K562 (cell line): ENCODE results near the gene MED28. TPM values are rescaled to one million over a fixed set of nuclear protein-coding genes. Genes with fewer than 3 reads are reported as not detected.

Source experiments
- BDP1 ChIP-seq: IDR thresholded peaks from 3 replicates; pipeline ENCODE4 v1.6.1; 2011; ENCODE audit not compliant: insufficient read length, insufficient read depth
- BRCA1 ChIP-seq, 2 experiments: fragments of 450-650 bp in 1 of 2; sonication (generic) in 1 of 2; formaldehyde crosslinking in 1 of 2; IDR thresholded peaks; 2 replicates each; pipeline versions ENCODE4 v1.5.0 to v1.6.1; 2017 to 2020; ENCODE audit warnings: mild to moderate bottlenecking in 1 of 2, missing genetic modification reagents in 1 of 2
- CBFB ChIP-seq: sonication (generic); formaldehyde crosslinking; IDR thresholded peaks from 2 replicates; pipeline ENCODE4 v1.4.0; 2020; ENCODE audit warnings: mild to moderate bottlenecking, missing genetic modification reagents
- CBX3 ChIP-seq, 2 experiments: IDR thresholded peaks; 1 replicate in 1 of 2; 2 replicates in 1 of 2; pipeline ENCODE4 v1.6.1; 2012; ENCODE audit warnings: inconsistent platforms in 2 of 2, low read length in 2 of 2, borderline replicate concordance in 1 of 2, control low read depth in 1 of 2
- CEBPB ChIP-seq: fragments of 450-650 bp; IDR thresholded peaks from 2 replicates; pipeline ENCODE4 v1.6.1; 2016; ENCODE audit warnings: missing genetic modification characterization, missing compliant biosample characterization
- EGR1 ChIP-seq: fragments of 450-650 bp; conservative IDR thresholded peaks from 2 replicates; pipeline ENCODE4 v1.6.1; 2017; ENCODE audit warnings: mild to moderate bottlenecking
- FOXP1 ChIP-seq: sonication (generic); formaldehyde crosslinking; IDR thresholded peaks from 2 replicates; pipeline ENCODE4 v1.8.0; 2022; ENCODE audit warnings: mild to moderate bottlenecking, missing genetic modification reagents
- HES1 ChIP-seq: fragments of 450-650 bp; IDR thresholded peaks from 2 replicates; pipeline ENCODE4 v1.6.1; 2016; ENCODE audit warnings: low read depth, mild to moderate bottlenecking, moderate library complexity
- HMG20A ChIP-seq: fragments of 450-650 bp; formaldehyde crosslinking; conservative IDR thresholded peaks from 2 replicates; pipeline ENCODE4 v1.4.0; 2020; ENCODE audit warnings: mild to moderate bottlenecking, mixed read lengths
- MTA3 ChIP-seq: fragments of 450-650 bp; formaldehyde crosslinking; IDR thresholded peaks from 2 replicates; pipeline ENCODE4 v1.6.1; 2017; ENCODE audit warnings: mild to moderate bottlenecking, borderline replicate concordance
- NR2C2 ChIP-seq, 2 experiments: fragments of 200-800 bp in 1 of 2; sonication (Bioruptor generic) in 1 of 2; sonication (generic) in 1 of 2; formaldehyde crosslinking in 1 of 2; IDR thresholded peaks; 2 replicates each; pipeline versions ENCODE4 v1.6.1 to v1.8.0; 2016 to 2022; ENCODE audit warnings: mild to moderate bottlenecking in 1 of 2, missing compliant biosample characterization in 1 of 2, missing genetic modification characterization in 1 of 2, missing genetic modification reagents in 1 of 2
- PML ChIP-seq: IDR thresholded peaks from 2 replicates; pipeline ENCODE4 v1.6.1; 2012; ENCODE audit warnings: low read length, inconsistent platforms
- POLR2A ChIP-seq: fragments of 450-650 bp; conservative IDR thresholded peaks from 2 replicates; pipeline ENCODE4 v1.6.1; 2016
- POLR2B ChIP-seq: fragments of 450-650 bp; IDR thresholded peaks from 2 replicates; pipeline ENCODE4 v1.6.1; 2018; ENCODE audit warnings: low read depth; ENCODE audit not compliant: partially characterized antibody
- POLR3G ChIP-seq: IDR thresholded peaks from 2 replicates; pipeline ENCODE4 v1.6.1; 2011; ENCODE audit not compliant: insufficient read length, insufficient replicate concordance; ENCODE audit errors: extremely low read depth
- SMARCE1 ChIP-seq: fragments of 450-650 bp; IDR thresholded peaks from 2 replicates; pipeline ENCODE4 v1.7.1; 2016; ENCODE audit warnings: mild to moderate bottlenecking
- SNRNP70 ChIP-seq: fragments of 200-400 bp; formaldehyde crosslinking; optimal IDR thresholded peaks from 2 replicates; pipeline ENCODE3; 2017; ENCODE audit warnings: low read depth, low read length
- TAF15 ChIP-seq: fragments of 200-400 bp; formaldehyde crosslinking; IDR thresholded peaks from 2 replicates; pipeline ENCODE4 v1.6.1; 2017; ENCODE audit warnings: mild to moderate bottlenecking, low read depth, low read length, moderate library complexity
- TAF9B ChIP-seq: fragments of 450-650 bp; IDR thresholded peaks from 2 replicates; pipeline ENCODE4 v1.6.1; 2018; ENCODE audit warnings: mild to moderate bottlenecking; ENCODE audit not compliant: partially characterized antibody
- TCF15 ChIP-seq: fragments of 250-450 bp; sonication (Bioruptor Pico); IDR thresholded peaks from 2 replicates; pipeline ENCODE4 v1.8.0; 2022; ENCODE audit warnings: moderate library complexity, mild to moderate bottlenecking, inconsistent platforms
- TFAP4 ChIP-seq: sonication (generic); formaldehyde crosslinking; IDR thresholded peaks from 2 replicates; pipeline ENCODE4 v1.8.0; 2022; ENCODE audit warnings: missing genetic modification reagents, mild to moderate bottlenecking, moderate library complexity, borderline replicate concordance
- USF1 ChIP-seq: sonication (generic); formaldehyde crosslinking; IDR thresholded peaks from 2 replicates; pipeline ENCODE4 v1.9.0; 2022; ENCODE audit warnings: mild to moderate bottlenecking, missing genetic modification reagents
- YBX1 ChIP-seq: fragments of 450-650 bp; IDR thresholded peaks from 2 replicates; pipeline ENCODE4 v1.7.1; 2016; ENCODE audit warnings: mild to moderate bottlenecking
- ZFPM2 ChIP-seq: fragments of 250-450 bp; sonication (Bioruptor Pico); IDR thresholded peaks from 2 replicates; pipeline ENCODE4 v1.5.1; 2022; ENCODE audit warnings: mild to moderate bottlenecking
- ZNF175 ChIP-seq: fragments of 200-800 bp; sonication (Bioruptor generic); IDR thresholded peaks from 2 replicates; pipeline ENCODE4 v1.6.1; 2016; ENCODE audit warnings: low read depth, mild to moderate bottlenecking, missing genetic modification characterization, missing compliant biosample characterization
- ZSCAN29 ChIP-seq: fragments of 450-650 bp; IDR thresholded peaks from 2 replicates; pipeline ENCODE4 v1.6.1; 2017
- polyA plus RNA-seq, 8 experiments: library from polyadenylated mRNA; depleted of rRNA in 4 of 8; stranded (reverse) in 5 of 8; unstranded in 3 of 8; fragments of >200 nt; fragmentation: Nextera tagmentation in 2 of 8; fragmentation: Illumina TruSeq in 1 of 8; extraction: Ambion mirVana in 2 of 8; extraction: Trizol in 1 of 8; gene quantifications; 2 replicates each; pipeline versions ENCODE4 v1.2.1 to v1.2.3, GENCODE V29; 2011 to 2014; ENCODE audit warnings: inconsistent platforms in 1 of 8, missing spikeins in 1 of 8
- total RNA-seq, 7 experiments: library from RNA; depleted of rRNA in 6 of 7; stranded (reverse); fragments of >200 nt in 6 of 7; fragmentation: Illumina TruSeq in 2 of 7; extraction: Trizol in 2 of 7; gene quantifications; 2 replicates each; pipeline versions ENCODE4 v1.2.1 to v1.2.3, GENCODE V29; 2011 to 2021; ENCODE audit warnings: low replicate concordance in 1 of 7

The MED28 gene
- total and polyA plus RNA-seq, 9 of the 15 experiments (the other 6 are each of a cell fraction or from before 2014, with no cell fraction given), result 15.5 to 93.8 (median 50.5) TPM

- TF ChIP-seq CEBPB (tag) (no peak), PML (no peak), MTA3 (no peak), EGR1 (peak; percentile 98), YBX1 (no peak), BDP1 (no peak), POLR3G (no peak), TFAP4 (CRISPR knock-in tag) (peak; percentile 58; the same call in 1 of the 2 replicates), ZFPM2 (CRISPR knock-in tag) (no peak), TAF15 (no peak), FOXP1 (CRISPR knock-in tag) (peak; percentile 57; the same call in 1 of the 2 replicates), BRCA1 (IDR thresholded peaks at IDR 0.05) (no peak), BRCA1 (CRISPR knock-in tag; IDR thresholded peaks at IDR 0.05) (no peak), USF1 (peak; percentile 90), TAF9B (peak; percentile 38), CBFB (CRISPR knock-in tag) (peak; percentile 23; the same call in 1 of the 2 replicates), SNRNP70 (no peak), TCF15 (CRISPR knock-in tag) (no peak), CBX3 (IDR thresholded peaks at IDR 0.05; ENCODE audit: borderline replicate concordance in 1 of 2, low read length in 2 of 2) (peak in 1 of 2 experiments; percentile 43; a peak in 1 of 3 replicates), POLR2B (peak; percentile 55), POLR2A (peak; percentile 87), ZSCAN29 (no peak), SMARCE1 (0 out of 2 replicates have a peak, but pooled peaks have one; percentile 48), HES1 (no peak), HMG20A (CRISPR knock-in tag) (no peak), ZNF175 (no peak), NR2C2 (CRISPR knock-in tag; IDR thresholded peaks at IDR 0.05) (no peak; the same call in 1 of the 2 replicates), NR2C2 (tag; IDR thresholded peaks at IDR 0.05) (no peak)
Measured at GRCh38 chr4:17576932-17577664, 37.3 kb upstream of the MED28 start, which contains the start of gene LAP3 (continued).
